GM04503 (cell line): ENCODE results near the gene PGA3.
"Not testable (repeated sequence)": the region's sequence is repeated elsewhere in the genome, so short reads cannot be mapped to it uniquely, and the experiment has no call there.

Source experiments
- DNase-seq: peaks from one replicate; pipeline ENCODE4 v3.0.0-alpha.2; 2012; ENCODE audit warnings: low read depth

PGA3 gene

DNA sequence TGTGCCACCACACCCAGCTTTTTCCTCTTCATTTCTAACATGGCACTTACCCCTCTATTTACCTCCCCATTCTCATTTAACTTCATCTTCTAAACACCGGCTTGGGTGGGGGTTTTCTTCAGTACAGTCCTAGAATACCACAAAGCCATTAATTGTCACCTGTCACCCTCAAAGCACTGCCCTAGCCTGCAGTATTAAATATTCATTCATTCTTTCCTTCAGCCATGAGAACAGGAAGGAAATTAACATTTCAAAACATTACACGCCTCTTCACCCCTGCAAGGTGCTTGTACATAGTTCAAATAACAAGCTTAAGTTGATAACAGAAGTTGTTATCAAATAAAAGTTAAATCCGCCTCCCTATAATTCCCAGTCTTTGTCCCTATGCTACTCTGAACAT, 31.4 kb upstream of the PGA3 start:
- DNase-seq, result no peak

DNA sequence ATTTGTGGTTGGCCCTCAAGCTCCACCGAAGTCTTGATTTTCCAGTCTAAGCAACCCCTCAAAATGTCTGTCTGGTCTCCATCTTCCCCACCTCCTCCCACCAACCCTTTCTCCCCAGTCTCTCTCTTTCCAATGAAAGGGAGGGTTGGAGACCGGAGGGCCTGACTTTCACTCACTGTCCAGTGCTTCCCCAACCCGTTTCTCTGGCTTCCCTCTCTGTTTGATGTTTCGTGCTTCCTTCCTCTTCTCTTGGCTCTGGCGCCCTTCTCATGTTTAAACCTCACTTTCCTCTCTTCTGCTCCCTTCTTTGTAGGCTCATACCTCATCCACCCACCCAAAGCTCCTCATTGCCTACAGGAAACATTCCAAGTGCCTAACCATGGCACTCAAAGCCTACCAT, 31.0 kb upstream of the PGA3 start:
- DNase-seq, result no peak

DNA sequence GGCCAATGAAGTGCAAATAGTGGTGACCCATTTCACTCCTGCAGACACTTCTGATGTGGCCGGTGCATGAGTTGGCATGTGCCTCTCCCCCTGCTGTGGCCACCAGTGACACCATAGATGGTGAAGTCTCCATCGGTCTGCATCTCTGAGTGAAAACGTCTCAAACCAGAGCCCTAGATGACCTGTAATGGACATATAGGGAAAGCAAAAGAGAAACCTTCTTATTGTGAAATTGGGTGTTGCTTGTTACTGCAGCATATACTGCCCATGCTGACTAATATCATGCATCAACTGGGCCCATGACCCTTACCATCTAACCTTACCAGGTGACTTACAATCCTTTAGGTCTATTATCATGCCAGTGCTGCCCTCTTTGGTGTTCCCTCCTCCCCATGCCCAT, 30.4 kb upstream of the PGA3 start:
- no peak for DNase-seq

DNA sequence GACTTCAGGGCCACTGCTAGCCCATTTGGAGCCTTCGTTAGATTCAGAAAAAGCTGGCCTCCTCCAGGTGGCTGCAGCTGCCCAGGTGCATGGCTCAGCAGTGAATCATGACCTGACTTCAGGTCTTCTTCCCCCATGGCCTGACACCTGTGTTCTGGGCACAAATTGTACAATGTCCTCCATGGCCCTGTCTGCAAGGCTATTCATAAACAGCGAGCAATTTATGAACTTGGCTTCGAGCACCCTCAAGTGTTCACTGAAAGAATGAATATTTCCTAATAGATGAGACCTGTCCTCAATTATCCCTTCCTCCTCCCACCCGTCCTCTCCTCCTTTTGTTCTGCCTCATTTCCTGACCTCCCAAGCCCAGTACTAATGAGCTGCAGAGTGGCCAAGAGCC, 29.9 kb upstream of the PGA3 start:
- no peak for DNase-seq

DNA sequence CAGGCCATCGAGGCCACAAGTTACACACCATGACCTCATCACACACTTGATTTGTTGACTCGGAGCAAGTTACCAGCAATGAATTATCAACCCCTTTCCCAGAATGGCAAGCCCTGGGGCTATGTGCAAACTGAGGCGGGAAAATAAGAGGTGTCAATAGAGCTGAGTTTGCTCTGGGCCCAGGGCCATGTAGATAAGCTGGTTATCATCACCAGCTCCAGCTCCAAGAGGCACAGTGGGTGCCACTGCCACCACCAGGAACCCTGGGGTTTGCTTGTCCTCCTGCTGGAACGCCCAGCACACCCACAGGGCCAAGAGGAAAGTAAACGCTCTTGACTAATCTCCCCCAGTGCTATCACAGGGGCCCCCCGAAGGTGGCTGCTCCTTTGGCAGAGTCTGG, 29.0 kb upstream of the PGA3 start:
- no peak for DNase-seq

DNA sequence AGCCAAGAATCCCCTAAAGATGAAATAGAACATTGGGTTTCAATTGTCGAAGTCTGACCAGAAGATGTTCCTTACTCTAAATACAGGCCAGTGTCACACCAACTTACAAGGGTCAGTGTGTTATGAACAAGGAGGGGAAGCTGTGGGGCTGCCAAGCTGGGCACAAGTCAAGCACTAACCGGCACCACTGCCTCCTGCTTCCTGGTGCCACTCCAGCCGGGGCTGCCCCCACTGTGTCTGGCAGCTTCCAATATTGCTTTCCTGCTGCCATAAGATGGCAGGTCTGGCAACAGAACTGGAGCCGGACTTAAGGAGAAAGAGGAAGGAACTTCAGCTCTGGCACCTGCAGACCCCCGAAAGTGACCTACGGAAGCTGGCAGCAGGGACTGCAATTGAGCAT, 28.4 kb upstream of the PGA3 start:
- DNase-seq, result no peak

DNA sequence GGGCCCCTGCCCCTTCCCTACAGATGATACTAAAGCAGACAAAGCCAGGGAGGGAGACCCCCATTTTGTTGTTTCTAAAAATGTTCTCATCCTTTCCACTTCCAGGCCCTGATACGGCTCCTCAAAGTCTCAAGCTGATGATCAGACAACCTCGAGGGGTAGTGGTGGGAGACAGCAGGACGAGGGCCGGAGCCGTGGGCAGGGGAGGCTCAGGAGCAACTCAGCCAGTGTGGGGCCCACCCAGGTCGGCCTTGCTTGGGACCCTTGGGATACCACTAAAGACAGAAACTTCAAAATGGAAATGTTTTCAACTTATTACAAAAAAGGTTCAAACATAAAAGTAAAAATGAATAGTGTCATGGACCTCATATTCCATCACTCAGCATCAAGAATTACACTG, 26.9 kb upstream of the PGA3 start:
- DNase-seq, result no peak

DNA sequence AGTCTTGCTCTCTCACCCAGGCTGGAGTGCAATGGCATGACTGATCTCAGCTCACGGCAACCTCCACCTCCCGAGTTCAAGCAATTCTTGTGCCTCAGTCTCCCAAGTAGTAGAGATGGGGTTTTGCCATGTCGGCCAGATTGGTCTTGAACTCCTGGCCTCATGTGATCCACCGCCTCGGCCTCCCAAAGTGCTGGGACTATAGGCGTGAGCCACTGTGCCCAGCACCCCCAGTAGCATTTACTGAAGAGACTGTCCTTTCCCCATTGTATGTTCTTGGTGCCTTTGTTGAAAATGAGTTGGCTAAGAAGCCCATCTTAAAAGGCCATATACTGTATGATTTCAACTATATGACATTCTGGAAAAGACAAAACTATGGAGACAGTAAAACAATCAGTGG, 23.1 kb upstream of the PGA3 start:
- DNase-seq, result not testable (repeated sequence)

DNA sequence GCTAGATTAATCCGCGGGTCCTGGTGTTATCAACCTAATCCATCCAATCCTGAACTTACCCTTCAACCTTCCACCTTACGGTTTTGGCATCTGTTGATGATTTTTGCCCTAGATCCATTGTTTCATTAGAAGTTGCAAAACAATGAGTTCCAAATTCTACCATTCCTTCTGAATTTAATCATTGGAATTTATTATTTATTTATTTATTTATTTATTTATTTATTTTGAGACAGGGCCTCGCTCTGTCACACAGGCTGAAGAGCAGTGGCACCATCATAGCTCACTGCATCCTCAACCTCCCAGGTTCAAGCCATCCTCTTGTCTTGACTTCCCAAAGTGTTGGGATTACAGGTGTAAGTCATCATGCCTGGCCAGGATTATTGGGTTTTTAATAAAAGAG, 21.8 kb upstream of the PGA3 start:
- no peak for DNase-seq

DNA sequence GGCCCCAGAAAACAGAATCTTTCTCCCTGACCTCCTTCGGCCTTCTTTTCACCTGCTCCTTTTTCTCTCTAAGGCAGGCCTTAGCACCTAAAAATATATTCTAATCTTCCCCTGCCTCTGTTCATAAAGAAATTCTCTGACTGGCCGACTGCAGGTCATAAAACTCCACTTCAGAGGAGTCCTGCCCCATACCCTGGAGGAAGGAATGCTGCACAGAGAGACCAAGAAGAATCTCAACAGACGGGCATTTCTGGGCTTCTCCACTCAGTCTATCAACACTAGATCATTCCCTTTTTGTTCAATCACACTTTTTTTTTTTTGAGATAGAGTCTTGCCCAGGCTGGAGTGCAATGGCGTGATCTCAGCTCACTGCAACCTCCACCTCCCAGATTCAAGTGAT, 19.7 kb upstream of the PGA3 start:
- no peak for DNase-seq

DNA sequence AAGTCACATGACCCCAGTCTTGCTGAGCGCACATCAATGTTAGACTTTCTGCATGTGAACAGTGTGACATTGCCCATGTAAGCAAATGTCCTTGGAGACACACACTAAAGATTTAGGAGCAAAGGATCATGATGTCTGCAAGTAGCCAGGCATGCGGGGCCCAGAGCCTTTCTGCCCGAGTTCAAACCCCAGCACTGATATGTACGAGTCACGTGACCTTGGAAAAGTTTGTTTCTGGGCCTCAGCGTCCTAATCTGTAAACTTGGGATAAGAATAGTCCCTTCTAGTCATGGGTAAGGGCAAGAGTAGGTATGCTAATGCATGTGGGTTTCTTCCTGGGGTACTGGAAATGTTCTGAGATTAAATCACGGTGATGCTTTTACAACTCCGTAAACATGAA, 16.8 kb upstream of the PGA3 start:
- no peak for DNase-seq

DNA sequence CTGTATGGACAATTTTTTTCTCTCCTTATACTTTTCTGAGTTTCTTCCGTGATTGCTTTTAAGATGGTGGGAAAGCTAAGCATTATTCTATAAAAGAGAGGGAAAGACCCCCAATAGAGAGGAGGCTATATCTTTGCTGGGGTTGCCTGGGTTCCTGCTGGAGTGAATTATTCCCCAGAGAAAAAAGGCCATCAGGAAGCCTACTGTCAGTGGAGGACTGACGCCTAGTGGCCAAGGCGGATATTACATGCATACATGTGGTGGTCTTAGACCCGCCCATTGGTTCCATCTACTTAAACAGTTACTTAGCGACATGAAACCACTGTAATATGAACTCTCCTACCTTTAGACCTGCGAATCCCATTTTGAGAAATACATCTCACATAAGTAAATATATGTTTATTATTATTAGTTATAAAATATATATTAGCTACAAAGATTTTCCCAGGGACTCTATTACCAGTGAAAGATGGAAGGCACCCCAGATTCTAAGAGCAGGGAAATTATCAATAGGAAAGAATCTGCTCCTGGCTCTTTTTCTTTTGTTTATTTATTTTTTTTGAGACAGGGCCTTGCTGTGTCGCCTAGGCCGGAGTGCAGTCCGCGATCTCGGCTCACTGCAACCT, 15.7 kb upstream of the PGA3 start:
- no peak for DNase-seq

DNA sequence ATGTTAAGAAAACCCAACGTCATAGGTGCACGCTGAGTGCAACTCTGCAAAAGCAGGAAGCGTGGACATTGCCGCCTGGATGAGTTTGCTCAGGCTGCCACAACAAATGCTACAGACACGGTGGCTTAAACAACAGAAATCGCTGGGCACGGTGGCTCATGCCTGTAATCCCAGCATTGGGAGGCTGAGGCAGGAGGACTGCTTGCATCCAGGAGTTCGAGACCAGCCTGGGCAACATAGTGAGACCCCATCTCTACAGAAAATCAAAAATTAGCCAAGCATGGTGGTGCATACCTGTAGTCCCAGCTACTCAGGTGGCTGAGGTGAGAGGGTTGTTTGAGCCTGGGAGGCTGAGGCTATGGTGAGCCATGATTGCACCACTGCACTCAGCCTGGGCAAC, 13.4 kb upstream of the PGA3 start:
- DNase-seq, result no peak

DNA sequence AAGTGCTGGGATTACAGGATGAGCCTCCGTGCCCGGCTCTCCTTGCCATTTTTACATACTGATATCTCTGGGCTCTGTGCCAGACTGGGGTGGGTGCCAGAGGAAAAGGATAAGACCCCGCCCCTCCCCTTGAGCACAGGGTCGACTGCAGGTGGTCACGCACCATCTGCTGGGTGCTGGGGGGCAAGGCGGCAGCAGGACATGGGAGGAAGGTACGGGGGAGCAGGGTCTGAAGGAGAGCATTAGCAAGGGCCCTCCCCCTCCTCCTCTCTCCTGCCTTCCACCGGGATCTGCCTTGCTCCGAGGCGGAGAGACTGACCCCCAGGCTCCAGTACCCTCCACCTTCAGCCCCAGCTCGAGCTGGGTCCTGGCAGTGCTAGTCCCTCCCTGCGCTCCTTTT, 9.7 kb upstream of the PGA3 start:
- DNase-seq, result no peak

DNA sequence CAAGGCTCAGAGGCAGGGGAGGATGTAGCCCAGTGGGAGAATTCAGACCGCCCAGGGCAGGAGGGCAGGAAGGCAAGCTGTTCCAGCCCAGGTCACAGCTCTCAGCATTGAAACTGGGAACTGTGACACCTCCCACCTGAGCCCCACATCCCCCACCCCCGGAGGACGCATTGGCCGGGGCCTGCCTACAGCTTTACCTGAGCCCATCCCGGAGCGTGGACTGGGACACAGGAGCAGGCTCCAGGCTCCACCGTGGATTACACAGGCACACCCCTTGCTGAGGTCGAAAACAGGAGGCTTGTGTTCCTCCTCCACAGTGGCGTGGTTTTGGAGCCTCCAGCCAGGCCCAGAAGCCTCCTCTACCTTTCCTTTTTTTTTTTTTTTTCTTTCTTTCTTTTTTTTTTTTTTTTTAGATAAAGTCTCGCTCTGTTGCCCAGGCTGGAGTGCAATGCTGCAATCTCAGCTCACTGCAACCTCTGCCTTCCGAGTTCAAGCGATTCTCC, 9.1 kb upstream of the PGA3 start:
- no peak for DNase-seq

DNA sequence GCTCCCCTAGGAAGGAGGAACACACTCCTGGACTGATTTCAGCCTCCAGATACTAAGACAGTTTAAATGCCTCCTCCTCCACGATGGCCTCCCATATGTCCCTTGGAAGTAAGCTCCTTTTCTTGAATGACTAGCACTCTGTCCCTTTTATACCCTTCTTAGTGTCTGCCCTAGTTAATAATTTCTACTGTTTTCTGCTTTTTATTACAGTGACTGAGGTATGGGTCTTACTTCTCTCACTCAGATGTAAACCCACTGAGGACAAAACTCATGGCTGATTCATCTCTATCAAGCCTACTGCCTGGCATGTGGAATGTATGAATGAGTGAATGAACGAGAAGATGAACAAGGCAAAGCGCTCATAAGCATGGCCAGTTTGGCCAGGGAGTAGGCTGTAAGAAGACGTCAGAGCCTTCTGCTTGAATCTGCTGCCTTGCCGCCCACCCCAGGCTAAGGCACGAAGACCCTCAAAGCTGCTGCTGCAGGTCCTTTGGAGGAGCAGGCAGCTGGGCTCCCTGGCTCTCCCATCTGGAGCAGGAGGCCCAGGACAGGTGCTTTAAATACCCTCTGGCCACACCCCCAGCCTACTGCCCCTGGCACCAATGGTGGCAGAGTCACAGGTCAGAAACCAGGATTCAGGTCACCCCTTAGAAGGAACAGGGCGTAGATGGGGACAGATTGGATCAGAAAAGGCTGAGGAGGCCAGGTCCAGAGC, 8.2 kb upstream of the PGA3 start:
- DNase-seq, result no peak

DNA sequence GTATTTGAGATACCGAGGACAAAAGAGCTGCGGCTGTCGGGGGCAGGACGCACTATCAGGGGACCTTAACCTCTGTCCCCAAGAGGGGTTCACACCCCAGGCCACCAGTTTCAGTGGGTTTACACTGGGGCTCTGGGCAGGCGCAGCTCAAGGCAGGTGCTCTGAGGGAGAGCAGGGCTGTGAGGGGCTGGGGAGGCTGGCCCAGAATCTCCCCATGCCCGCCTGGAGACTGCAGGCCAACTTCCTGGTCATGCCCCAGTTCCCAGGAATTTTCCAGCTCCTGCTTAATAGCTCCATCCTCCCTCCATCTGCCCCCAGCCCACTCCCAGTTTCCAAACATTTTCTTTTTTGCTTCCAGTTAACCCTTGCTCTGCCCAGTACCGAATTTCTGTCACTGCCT, 7.6 kb upstream of the PGA3 start:
- DNase-seq, result no peak

DNA sequence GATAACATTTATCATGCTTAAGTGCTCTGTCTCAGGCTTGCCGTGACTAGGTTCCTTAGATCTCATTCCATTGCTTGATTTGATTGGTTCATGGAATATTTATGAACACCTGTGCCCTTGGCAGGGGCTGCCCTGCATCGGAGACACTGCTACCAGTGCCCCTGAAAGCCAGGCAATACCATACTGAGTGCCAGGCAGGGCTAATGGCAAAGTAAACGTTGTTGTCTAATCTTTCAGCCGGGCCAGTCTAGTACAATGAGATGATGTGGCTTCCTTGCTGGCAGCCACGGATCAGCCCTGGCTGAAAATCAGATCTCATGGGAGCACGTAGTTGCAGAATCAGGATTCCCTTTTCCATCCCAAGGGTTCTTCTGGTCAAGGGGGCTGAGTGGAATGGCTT, 5.0 kb upstream of the PGA3 start:
- no peak for DNase-seq

DNA sequence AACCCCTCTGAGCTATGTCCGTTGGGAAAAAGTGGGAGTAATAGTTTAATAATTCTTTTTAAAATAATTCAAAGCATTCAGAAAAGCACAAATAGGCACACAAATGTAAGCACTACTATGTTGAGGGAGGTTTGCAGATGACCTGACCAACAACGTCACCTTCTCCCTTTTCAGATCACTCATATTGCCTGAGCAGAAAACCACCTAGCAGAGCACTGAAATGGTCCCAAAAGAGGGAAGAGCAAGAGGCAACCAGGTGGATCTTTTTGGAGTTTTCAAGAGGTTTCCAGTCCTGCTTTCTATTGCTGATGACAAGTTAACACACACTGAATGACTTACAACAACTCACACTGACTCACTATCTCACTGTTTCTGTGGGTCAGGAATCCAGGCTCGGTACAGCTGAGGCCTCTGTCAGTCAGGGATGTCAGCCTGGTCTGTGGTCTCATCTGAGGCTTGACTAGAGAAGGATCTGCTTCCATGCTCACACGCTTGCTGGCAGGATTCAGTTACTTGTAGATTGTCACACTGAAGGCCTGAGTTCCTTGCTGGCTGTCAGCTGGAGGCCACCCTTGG, 4.3 kb upstream of the PGA3 start:
- no peak for DNase-seq

DNA sequence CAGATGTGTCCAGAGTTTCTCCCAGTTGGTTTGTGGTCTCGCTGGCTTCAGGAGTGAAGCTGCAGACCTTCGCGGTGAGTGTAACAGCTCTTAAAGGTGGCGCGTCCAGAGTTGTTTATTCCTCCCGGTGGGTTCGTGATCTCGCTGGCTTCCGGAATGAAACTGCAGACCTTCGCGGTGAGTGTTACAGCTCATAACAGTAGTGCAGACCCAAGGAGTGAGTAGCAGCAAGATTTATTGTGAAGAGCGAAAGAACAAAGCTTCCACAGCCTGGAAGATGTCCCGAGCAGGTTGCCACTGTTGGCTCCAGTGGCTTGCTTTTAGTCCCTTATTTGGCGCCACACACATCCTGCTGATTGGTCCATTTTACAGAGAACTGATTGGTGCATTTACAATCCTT, 1.8 kb upstream of the PGA3 start:
- DNase-seq, result no peak

DNA sequence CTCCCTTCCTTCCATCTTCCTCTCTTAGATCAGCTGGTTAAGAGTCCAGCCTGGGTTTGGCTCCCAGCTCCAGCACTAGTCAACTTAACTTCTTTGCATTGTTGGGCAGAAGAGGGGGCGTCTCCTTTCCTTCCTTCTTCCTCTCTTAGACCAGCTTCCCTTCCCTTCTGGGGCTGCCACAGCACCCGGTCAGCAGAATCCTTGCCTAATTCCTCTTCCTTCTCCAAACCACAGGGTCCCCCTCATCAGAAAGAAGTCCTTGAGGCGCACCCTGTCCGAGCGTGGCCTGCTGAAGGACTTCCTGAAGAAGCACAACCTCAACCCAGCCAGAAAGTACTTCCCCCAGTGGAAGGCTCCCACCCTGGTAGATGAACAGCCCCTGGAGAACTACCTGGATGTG, 558 bp downstream of the PGA3 start:
- DNase-seq, result not testable (repeated sequence)

DNA sequence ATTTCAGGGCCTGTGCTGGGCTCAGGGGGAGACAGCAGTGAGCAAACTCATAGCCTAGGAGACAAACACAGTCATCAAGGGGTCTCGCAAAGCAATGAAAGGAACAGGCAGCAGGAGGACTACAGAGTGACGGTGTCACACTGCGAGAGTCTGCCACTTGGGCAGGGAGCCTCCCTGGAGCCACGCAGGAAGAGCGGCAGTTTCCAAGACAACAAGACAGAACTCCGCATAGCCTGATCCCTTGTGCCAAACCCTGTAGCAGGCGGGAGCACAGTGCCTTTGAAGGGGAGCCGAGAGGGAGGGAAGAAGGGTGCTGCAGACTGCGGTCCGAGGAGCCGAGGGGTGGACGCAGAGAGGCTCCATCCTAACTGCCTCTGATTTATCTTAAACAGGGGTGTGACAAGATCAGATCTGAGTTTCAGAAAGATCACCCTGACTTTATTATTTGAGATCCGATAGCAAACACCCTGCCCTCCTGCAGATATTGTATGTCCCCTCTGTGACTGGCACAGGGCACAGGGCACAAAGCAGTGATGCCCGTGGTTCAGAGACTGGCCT, 1.3 kb downstream of the PGA3 start:
- not testable (repeated sequence) for DNase-seq

DNA sequence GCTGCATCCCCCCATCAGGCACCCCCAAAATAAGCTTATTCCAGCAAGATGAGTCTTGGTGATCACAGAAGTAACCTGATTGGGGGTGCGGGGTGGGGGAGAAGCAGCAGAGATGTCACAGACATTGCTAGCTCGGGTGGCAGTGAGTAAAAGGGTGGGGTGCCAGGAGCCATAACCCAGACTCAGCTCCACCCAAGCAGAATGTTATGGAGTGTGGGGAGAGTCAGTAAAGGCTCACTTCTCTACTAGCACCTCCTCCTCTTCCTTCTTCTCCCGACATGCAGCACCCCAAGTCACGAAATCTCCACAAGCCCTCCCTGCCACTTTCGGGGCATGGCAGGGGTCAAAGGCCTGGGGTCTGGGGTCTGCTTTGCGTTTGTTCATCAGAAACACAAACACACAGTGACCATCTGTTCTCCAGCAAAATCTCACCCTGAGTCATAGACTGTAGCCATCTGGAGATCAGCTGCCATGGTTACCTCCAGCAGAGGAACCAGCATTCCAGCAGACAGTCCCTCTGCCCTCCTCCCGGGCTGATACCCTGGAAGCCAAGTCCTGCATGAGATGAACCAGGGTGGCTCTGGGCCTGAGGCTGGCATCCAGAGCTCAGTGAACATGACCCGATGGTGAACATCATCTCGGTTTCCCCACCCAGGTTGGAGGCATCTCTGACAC, 4.5 kb downstream of the PGA3 start:
- not testable (repeated sequence) for DNase-seq
